Right atrium auricular region (tissue), 2 donors: ENCODE results near the gene TSPAN18. TPM values are rescaled to one million over a fixed set of nuclear protein-coding genes. Genes with fewer than 3 reads are reported as not detected.

Experiments
- DNase-seq: peaks from one replicate; pipeline ENCODE4 v3.0.0-alpha.2; 2019; ENCODE audit warnings: low spot score
- H3K27ac ChIP-seq, 2 donors: fragments of 200-600 bp; sonication (generic); 1 replicate in 1 of 2; 2 replicates in 1 of 2; pipeline ENCODE4 v1.5.1; 2016 to 2019
- H3K27me3 ChIP-seq, 2 donors: fragments of 200-600 bp; sonication (generic); one replicate each; pipeline versions ENCODE4 v1.5.1 to v1.6.0; 2017 to 2019
- H3K36me3 ChIP-seq: fragments of 200-600 bp; sonication (generic); one replicate; pipeline ENCODE4 v1.5.1; 2016
- H3K4me1 ChIP-seq, 2 donors: fragments of 200-600 bp; sonication (generic); one replicate each; pipeline versions ENCODE4 v1.5.1 to v1.6.0; 2017 to 2019
- H3K4me3 ChIP-seq, 2 donors: fragments of 200-600 bp; sonication (generic); 1 replicate in 1 of 2; 2 replicates in 1 of 2; pipeline ENCODE4 v1.5.1; 2017 to 2019; ENCODE audit warnings: mild to moderate bottlenecking in 1 of 2, moderate library complexity in 1 of 2
- H3K9me3 ChIP-seq, 2 donors: fragments of 200-600 bp; sonication (generic); one replicate each; pipeline ENCODE4 v1.5.1; 2019
- CTCF ChIP-seq, 2 donors: fragments of 200-600 bp; sonication (generic); IDR thresholded peaks; one replicate each; pipeline ENCODE4 v1.5.1; 2019; ENCODE audit warnings: antibody characterized with exemption in 2 of 2
- total RNA-seq, 2 donors: library from RNA; depleted of rRNA; stranded (reverse); fragments of >200 nt; gene quantifications; one replicate each; pipeline ENCODE4 v1.1.0, GENCODE V29; 2016

Gene TSPAN18
- total RNA-seq, 2 donors from 2014 or later, result 76.3 to 79.3 TPM

GRCh38 chr11:44837661-44838060, 110.9 kb downstream of the TSPAN18 start:
- H3K4me3 ChIP-seq, result no peak overlapping the region
- H3K9me3 ChIP-seq, result peaks cover 0 to 4% of the 10 kb centered on the region in 2 donors
- TF ChIP-seq CTCF (IDR thresholded peaks at IDR 0.05), result no peak
- H3K4me1 ChIP-seq, result peaks cover 0 to 40% of the 10 kb centered on the region in 2 donors
- no peak for DNase-seq
- H3K27ac ChIP-seq, result no peak overlapping the region
- no peaks in the 10 kb centered on the region for H3K36me3 ChIP-seq
- H3K27me3 ChIP-seq, result no peaks in the 10 kb centered on the region

GRCh38 chr11:44839458-44840084, 112.8 kb downstream of the TSPAN18 start:
- peaks cover 0 to 24% of the 10 kb centered on the region in 2 donors for H3K4me1 ChIP-seq
- no peak overlapping the region for H3K27ac ChIP-seq
- no peak for TF ChIP-seq CTCF (IDR thresholded peaks at IDR 0.05)
- H3K36me3 ChIP-seq, result no peaks in the 10 kb centered on the region
- no peak for DNase-seq
- peaks cover 0 to 11% of the 10 kb centered on the region in 2 donors for H3K9me3 ChIP-seq
- no peaks in the 10 kb centered on the region for H3K27me3 ChIP-seq
- no peak overlapping the region for H3K4me3 ChIP-seq

GRCh38 chr11:44840085-44840478, 113.3 kb downstream of the TSPAN18 start:
- H3K27me3 ChIP-seq, result no peaks in the 10 kb centered on the region
- peaks cover 0 to 13% of the 10 kb centered on the region in 2 donors for H3K9me3 ChIP-seq
- peaks cover 0 to 19% of the 10 kb centered on the region in 2 donors for H3K4me1 ChIP-seq
- H3K27ac ChIP-seq, result no peak overlapping the region
- no peak for TF ChIP-seq CTCF (IDR thresholded peaks at IDR 0.05)
- no peak overlapping the region for H3K4me3 ChIP-seq
- no peaks in the 10 kb centered on the region for H3K36me3 ChIP-seq
- DNase-seq, result no peak

GRCh38 chr11:44840521-44841251, 113.9 kb downstream of the TSPAN18 start:
- peaks cover 0 to 13% of the 10 kb centered on the region in 2 donors for H3K4me1 ChIP-seq
- H3K4me3 ChIP-seq, result no peak overlapping the region
- no peaks in the 10 kb centered on the region for H3K27me3 ChIP-seq
- peaks cover 0 to 13% of the 10 kb centered on the region in 2 donors for H3K9me3 ChIP-seq
- DNase-seq, result no peak
- TF ChIP-seq CTCF (IDR thresholded peaks at IDR 0.05), result no peak
- H3K36me3 ChIP-seq, result no peaks in the 10 kb centered on the region
- no peak overlapping the region for H3K27ac ChIP-seq

GRCh38 chr11:44842220-44842619, 115.5 kb downstream of the TSPAN18 start:
- Histone ChIP-seq H3K4me1 (peaks cover 0 to 4% of the 10 kb centered on the region in 2 donors), H3K27ac (no peak overlapping the region), H3K9me3 (peaks cover 0 to 9% of the 10 kb centered on the region in 2 donors)

More at GRCh38 chr11:44842220-44842619, 115.5 kb downstream of the TSPAN18 start:
- no peaks in the 10 kb centered on the region for H3K36me3 ChIP-seq
- DNase-seq, result no peak
- TF ChIP-seq CTCF (IDR thresholded peaks at IDR 0.05), result no peak
- no peak overlapping the region for H3K4me3 ChIP-seq
- H3K27me3 ChIP-seq, result no peaks in the 10 kb centered on the region
